PC-9 (cell line): ENCODE results near the gene PDE11A.

Experiments
- EZH2 ChIP-seq: fragments of 200-600 bp; sonication (generic); IDR thresholded peaks from 2 replicates; pipeline ENCODE4 v1.8.0; 2017; ENCODE audit warnings: antibody characterized with exemption, low read depth
- TF ChIP-seq, protein P1 (sequence below): fragments of 200-600 bp; sonication (generic); conservative IDR thresholded peaks from 2 replicates; pipeline ENCODE4 v1.6.1; 2017; ENCODE audit warnings: mixed run types, antibody characterized with exemption, mild to moderate bottlenecking, moderate library complexity

DNA sequence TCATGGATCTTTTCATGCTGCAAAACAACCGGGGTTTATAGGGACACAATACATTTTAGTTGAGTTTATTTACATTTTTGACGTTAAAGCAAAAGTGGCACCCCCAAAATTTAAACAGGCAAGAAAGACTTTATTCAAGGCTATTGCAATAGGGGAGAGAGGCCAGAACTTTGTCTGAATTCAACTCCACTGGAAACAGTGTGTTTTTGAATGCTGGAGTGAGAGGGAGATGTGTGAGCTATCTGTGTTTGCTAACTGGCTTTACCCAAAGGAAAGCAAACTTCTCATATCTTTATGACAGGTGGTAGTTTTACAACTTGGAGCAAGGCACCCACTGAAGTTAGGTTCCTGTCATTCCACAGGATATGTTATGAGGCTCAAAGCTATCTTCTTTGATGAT is 472.6 kb downstream of the PDE11A start:
- TF ChIP-seq, protein P1, sequence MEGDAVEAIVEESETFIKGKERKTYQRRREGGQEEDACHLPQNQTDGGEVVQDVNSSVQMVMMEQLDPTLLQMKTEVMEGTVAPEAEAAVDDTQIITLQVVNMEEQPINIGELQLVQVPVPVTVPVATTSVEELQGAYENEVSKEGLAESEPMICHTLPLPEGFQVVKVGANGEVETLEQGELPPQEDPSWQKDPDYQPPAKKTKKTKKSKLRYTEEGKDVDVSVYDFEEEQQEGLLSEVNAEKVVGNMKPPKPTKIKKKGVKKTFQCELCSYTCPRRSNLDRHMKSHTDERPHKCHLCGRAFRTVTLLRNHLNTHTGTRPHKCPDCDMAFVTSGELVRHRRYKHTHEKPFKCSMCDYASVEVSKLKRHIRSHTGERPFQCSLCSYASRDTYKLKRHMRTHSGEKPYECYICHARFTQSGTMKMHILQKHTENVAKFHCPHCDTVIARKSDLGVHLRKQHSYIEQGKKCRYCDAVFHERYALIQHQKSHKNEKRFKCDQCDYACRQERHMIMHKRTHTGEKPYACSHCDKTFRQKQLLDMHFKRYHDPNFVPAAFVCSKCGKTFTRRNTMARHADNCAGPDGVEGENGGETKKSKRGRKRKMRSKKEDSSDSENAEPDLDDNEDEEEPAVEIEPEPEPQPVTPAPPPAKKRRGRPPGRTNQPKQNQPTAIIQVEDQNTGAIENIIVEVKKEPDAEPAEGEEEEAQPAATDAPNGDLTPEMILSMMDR, result no peak
- no peak for TF ChIP-seq EZH2
